CD4-positive, alpha-beta T cell (primary cell): ENCODE data around the gene OSBPL6. TPM values are rescaled to one million over a fixed set of nuclear protein-coding genes. Genes with fewer than 3 reads are reported as not detected.

Experiments used
- ATAC-seq: fragments of 200-7000 bp; cut with Tn5 transposase; one replicate; pipeline ENCODE4 v1.10.0; 2022; ENCODE audit warnings: mild to moderate bottlenecking; ENCODE audit not compliant: poor library complexity
- CTCF ChIA-PET: fragments of 350-600 bp; sonication (Branson Sonifier 250); formaldehyde crosslinking; loops from one replicate; lab custom pipeline; 2021; ENCODE audit warnings: antibody characterized with exemption, inconsistent platforms; lab: Charles Lee
- POLR2A ChIA-PET: fragments of 350-600 bp; sonication (Branson Sonifier 250); formaldehyde crosslinking; loops from one replicate; lab custom pipeline; 2021; ENCODE audit warnings: antibody characterized with exemption, inconsistent platforms; lab: Charles Lee
- DNase-seq, 14 experiments: peaks; one replicate each; pipeline ENCODE4 v3.0.0-alpha.2; 2013 to 2020; ENCODE audit warnings: mixed read lengths in 2 of 14
- H3K27ac ChIP-seq, 2 donors: one replicate each; pipeline versions ENCODE4 v1.5.1 to v1.7.0; 2013; ENCODE audit warnings: low read length in 2 of 2, low read depth in 1 of 2, mild to moderate bottlenecking in 1 of 2
- H3K27me3 ChIP-seq, 2 experiments: 1 replicate in 1 of 2; 2 replicates in 1 of 2; pipeline versions ENCODE4 v1.6.1 to v1.7.0; 2013; ENCODE audit warnings: low read length in 2 of 2, control low read depth in 1 of 2, mild to moderate bottlenecking in 1 of 2, moderate library complexity in 1 of 2; ENCODE audit not compliant: insufficient read depth in 2 of 2, control insufficient read depth in 1 of 2
- H3K36me3 ChIP-seq: one replicate; pipeline ENCODE4 v1.6.1; 2013; ENCODE audit warnings: low read length, control low read depth; ENCODE audit not compliant: insufficient read depth
- H3K4me1 ChIP-seq: one replicate; pipeline ENCODE4 v1.6.1; 2013; ENCODE audit warnings: low read length, control low read depth; ENCODE audit not compliant: insufficient read depth
- H3K4me3 ChIP-seq: one replicate; pipeline ENCODE4 v1.5.1; 2013; ENCODE audit warnings: mild to moderate bottlenecking, low read length, moderate library complexity
- H3K9me3 ChIP-seq, 2 experiments: 1 replicate in 1 of 2; 2 replicates in 1 of 2; pipeline versions ENCODE4 v1.6.1 to v1.7.0; 2013; ENCODE audit warnings: low read length in 2 of 2, mild to moderate bottlenecking in 2 of 2, control low read depth in 1 of 2, moderate library complexity in 1 of 2; ENCODE audit not compliant: control insufficient read depth in 1 of 2, insufficient read depth in 1 of 2
- H3K27ac Mint-ChIP-seq: one replicate; pipeline ENCODE4 v1.8.0; 2020; ENCODE audit warnings: mixed read lengths
- H3K27me3 Mint-ChIP-seq: one replicate; pipeline ENCODE4 v1.8.0; 2021; ENCODE audit warnings: mixed read lengths
- H3K36me3 Mint-ChIP-seq: one replicate; pipeline ENCODE4 v1.8.0; 2021; ENCODE audit warnings: low read depth, mixed read lengths
- H3K4me1 Mint-ChIP-seq: one replicate; pipeline ENCODE4 v1.8.0; 2021; ENCODE audit warnings: low read depth, mixed read lengths
- H3K4me3 Mint-ChIP-seq: one replicate; pipeline ENCODE4 v1.8.0; 2020; ENCODE audit warnings: mild to moderate bottlenecking, mixed read lengths
- H3K9me3 Mint-ChIP-seq: one replicate; pipeline ENCODE4 v1.8.0; 2020; ENCODE audit warnings: mixed read lengths
- CTCF ChIP-seq: fragments of 200-600 bp; IDR thresholded peaks from one replicate; pipeline ENCODE4 v1.8.0; 2022; ENCODE audit warnings: antibody characterized with exemption, mild to moderate bottlenecking
- intact Hi-C, 2 experiments: fragments of 100-400 bp; cut with DNase I in 1 of 2; cut with micrococcal nuclease in 1 of 2; formaldehyde crosslinking; loops; one replicate each; pipeline versions ENCODE4 v1.15.1 to v1.9.0; 2023 to 2025; cut with DNase I, micrococcal nuclease
- total RNA-seq, 174 experiments: library from RNA in 2 of 174; stranded (reverse) in 2 of 174; gene quantifications; one replicate each; pipeline ENCODE4 v1.2.3 and lab custom pipeline; 2021 to 2026

The OSBPL6 gene
- total RNA-seq, 2 experiments from 2014 or later = 0.08 to 0.11 TPM

DNA sequence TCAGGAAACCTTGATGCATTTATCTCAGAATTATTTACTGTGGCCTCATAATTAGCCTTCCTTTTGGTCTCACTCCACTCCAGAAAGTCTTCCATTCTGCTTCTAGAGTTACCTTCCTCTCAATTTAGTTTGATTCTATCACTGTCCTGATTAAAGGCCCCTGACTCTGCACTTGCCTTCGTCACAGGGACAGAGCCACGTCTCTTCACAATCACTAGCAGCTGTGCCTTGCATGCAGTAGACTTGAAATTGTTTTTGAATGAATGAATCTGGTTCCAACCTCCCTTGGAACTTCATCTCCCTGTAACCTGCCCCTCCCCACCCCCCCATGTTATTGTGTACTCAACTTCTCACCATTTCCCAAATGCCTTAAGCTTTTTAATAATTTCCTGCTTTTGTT, 52.4 kb downstream of the OSBPL6 start:
- no peak overlapping the region for H3K27ac ChIP-seq
- no peaks in the 10 kb centered on the region for H3K9me3 Mint-ChIP-seq
- no peak overlapping the region for H3K4me3 Mint-ChIP-seq
- no peaks in the 10 kb centered on the region for H3K36me3 ChIP-seq
- H3K4me1 Mint-ChIP-seq = no peaks in the 10 kb centered on the region
- H3K4me3 ChIP-seq = no peak overlapping the region
- DNase-seq = no peak
- CTCF ChIA-PET = no interaction called here
- H3K9me3 ChIP-seq = no peaks in the 10 kb centered on the region
- H3K27ac Mint-ChIP-seq = no peak overlapping the region
- H3K27me3 Mint-ChIP-seq = peaks cover 14% of the 10 kb centered on the region
- no peak for ATAC-seq
- TF ChIP-seq CTCF = no peak
- intact Hi-C loops = no loop called here
- POLR2A ChIA-PET = no interaction called here
- H3K36me3 Mint-ChIP-seq = no peaks in the 10 kb centered on the region
- H3K27me3 ChIP-seq = no peaks in the 10 kb centered on the region
- H3K4me1 ChIP-seq = no peaks in the 10 kb centered on the region

GRCh38 chr2:178247250-178247649, 52.9 kb downstream of the OSBPL6 start:
- no peaks in the 10 kb centered on the region for H3K27me3 ChIP-seq
- no peak for DNase-seq
- H3K27ac Mint-ChIP-seq = no peak overlapping the region
- H3K36me3 ChIP-seq = no peaks in the 10 kb centered on the region
- no peak for ATAC-seq
- H3K9me3 Mint-ChIP-seq = no peaks in the 10 kb centered on the region
- no peak overlapping the region for H3K4me3 Mint-ChIP-seq
- H3K4me1 ChIP-seq = no peaks in the 10 kb centered on the region
- H3K36me3 Mint-ChIP-seq = no peaks in the 10 kb centered on the region
- intact Hi-C loops = no loop called here
- H3K27me3 Mint-ChIP-seq = peaks cover 14% of the 10 kb centered on the region
- H3K4me3 ChIP-seq = no peak overlapping the region
- ChIA-PET POLR2A (no interaction called here), CTCF (no interaction called here)
- no peaks in the 10 kb centered on the region for H3K9me3 ChIP-seq
- TF ChIP-seq CTCF = no peak
- no peak overlapping the region for H3K27ac ChIP-seq
- no peaks in the 10 kb centered on the region for H3K4me1 Mint-ChIP-seq

GRCh38 chr2:178250429-178250828, 56.1 kb downstream of the OSBPL6 start:
- no peak overlapping the region for H3K27ac ChIP-seq
- no peak for ATAC-seq
- no peaks in the 10 kb centered on the region for H3K36me3 ChIP-seq
- no peaks in the 10 kb centered on the region for H3K4me1 ChIP-seq
- Mint-ChIP-seq H3K4me3 (no peak overlapping the region), H3K9me3 (no peaks in the 10 kb centered on the region), H3K4me1 (no peaks in the 10 kb centered on the region), H3K36me3 (no peaks in the 10 kb centered on the region), H3K27me3 (peaks cover 14% of the 10 kb centered on the region), H3K27ac (no peak overlapping the region)
- ChIA-PET POLR2A (no interaction called here), CTCF (no interaction called here)
- no peak for TF ChIP-seq CTCF
- intact Hi-C loops = no loop called here
- DNase-seq = no peak
- no peak overlapping the region for H3K4me3 ChIP-seq
- H3K27me3 ChIP-seq = no peaks in the 10 kb centered on the region
- H3K9me3 ChIP-seq = no peaks in the 10 kb centered on the region
